ENCODE measurements around the gene MCOLN2. TPM values are rescaled to one million over a fixed set of nuclear protein-coding genes. Genes with fewer than 3 reads are reported as not detected.
A peak's percentile ranks its signal among the peaks of the same experiment; 100 is the strongest.

The MCOLN2 gene
- total and polyA plus RNA-seq, 2 donors (not counting 1 experiment from before 2014, with no cell fraction given), result 23.9 to 25.8 TPM

DNA sequence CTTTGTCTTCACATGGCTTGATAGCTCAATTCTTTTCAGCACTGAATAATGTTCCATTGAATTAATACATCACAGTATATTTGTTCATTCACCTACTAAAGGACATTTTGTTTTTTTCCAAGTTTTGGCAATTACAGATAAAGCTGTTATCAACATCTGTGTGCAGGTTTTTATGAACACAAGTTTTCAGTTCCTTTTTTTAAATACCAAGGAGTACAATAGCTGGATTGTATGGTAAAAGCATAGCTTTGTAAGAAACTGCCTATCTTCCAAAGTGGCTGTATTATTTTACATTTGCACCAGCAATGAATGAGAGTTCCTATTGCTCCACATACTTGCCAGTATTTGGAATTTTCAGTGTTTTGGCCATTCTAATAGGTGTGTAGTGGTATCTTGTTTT lies 4.8 kb upstream of the MCOLN2 start:
- peaks cover 20 to 23% of the 10 kb centered on the region in 2 donors for H3K4me1 ChIP-seq (ENCODE audit: control insufficient read depth in 2 of 2, insufficient read depth in 2 of 2, low read length in 2 of 2)
- Mint-ChIP-seq H3K27me3 (peaks cover 3% of the 10 kb centered on the region), H3K4me1 (peaks cover 28% of the 10 kb centered on the region), H3K9me3 (ENCODE audit: insufficient read depth) (peaks cover 5% of the 10 kb centered on the region), H3K27ac (no peak overlapping the region), H3K4me3 (no peak overlapping the region)
- intact Hi-C loops (cut with micrococcal nuclease), result no loop called here
- no peak overlapping the region for H2AFZ ChIP-seq (ENCODE audit: insufficient read depth, low read depth, low read length, poor library complexity, severe bottlenecking)
- H3K79me2 ChIP-seq (ENCODE audit: control insufficient read depth, insufficient read depth, low read length), result no peaks in the 10 kb centered on the region
- peaks cover 0 to 17% (median 5%) of the 10 kb centered on the region in 4 experiments for H3K27me3 ChIP-seq (replicated peaks in 1 of 4; ENCODE audit: control extremely low read depth in 1 of 4, control insufficient read depth in 3 of 4, insufficient read depth in 4 of 4, low read length in 3 of 4)
- TF ChIP-seq EZH2 (IDR thresholded peaks at IDR 0.05; ENCODE audit: borderline replicate concordance, insufficient read depth, low read depth, low read length, poor library complexity, severe bottlenecking) (no peak), CTCF (IDR thresholded peaks at IDR 0.05) (no peak)
- no peak for ATAC-seq (ENCODE audit: low read depth)
- H4K20me1 ChIP-seq (ENCODE audit: control insufficient read depth, insufficient read depth, low read length, poor library complexity, severe bottlenecking), result no peaks in the 10 kb centered on the region
- DNase-seq, result no peak
- H3K27ac ChIP-seq (ENCODE audit: low read length in 2 of 2), result no peak overlapping the region
- H3K36me3 ChIP-seq (replicated peaks in 1 of 2; ENCODE audit: control extremely low read depth in 1 of 2, control insufficient read depth in 1 of 2, extremely low read depth in 1 of 2, insufficient read depth in 2 of 2, low read length in 1 of 2), result no peaks in the 10 kb centered on the region
- no peak overlapping the region for H3K9ac ChIP-seq (ENCODE audit: low read length)
- H3K4me2 ChIP-seq (replicated peaks; ENCODE audit: low read depth, low read length, poor library complexity, severe bottlenecking), result no peak overlapping the region
- ChIA-PET CTCF (interaction anchor here (1.3 to 1.4 kb wide), 2 partner anchors 26 to 57 kb away, joined by 5 to 7 read pairs; no protein-coding TSS in a partner anchor), POLR2A (no interaction called here)
- H3K4me3 ChIP-seq (ENCODE audit: control extremely low read depth in 1 of 5, extremely low read depth in 1 of 5, insufficient read depth in 1 of 5, low read depth in 2 of 5, low read length in 4 of 5), result no peak overlapping the region
- peaks cover 1 to 8% (median 7%) of the 10 kb centered on the region in 3 donors for H3K9me3 ChIP-seq (ENCODE audit: control extremely low read depth in 1 of 3, control insufficient read depth in 2 of 3, insufficient read depth in 1 of 3, low read length in 2 of 3)

GRCh38 chr1:84998642-84999280 lies 1.8 kb upstream of the MCOLN2 start:
- CTCF ChIA-PET, result interaction anchor here (1.0 to 1.2 kb wide), 4 partner anchors 29 to 56 kb away, joined by 3 to 6 read pairs (median 6); no protein-coding TSS in a partner anchor
- peak overlapping the region; percentile 83 for H3K4me2 ChIP-seq (replicated peaks; ENCODE audit: low read depth, low read length, poor library complexity, severe bottlenecking)

More at GRCh38 chr1:84998642-84999280, 1.8 kb upstream of the MCOLN2 start:
- H3K27me3 ChIP-seq (replicated peaks in 1 of 4; ENCODE audit: control extremely low read depth in 1 of 4, control insufficient read depth in 3 of 4, insufficient read depth in 4 of 4, low read length in 3 of 4), result peaks cover 0 to 17% (median 3%) of the 10 kb centered on the region in 4 experiments
- POLR2A ChIA-PET, result no interaction called here
- Mint-ChIP-seq H3K4me3 (peak overlapping the region; percentile 85), H3K9me3 (ENCODE audit: insufficient read depth) (no peaks in the 10 kb centered on the region), H3K4me1 (peaks cover 51% of the 10 kb centered on the region), H3K27ac (peak overlapping the region; percentile 64), H3K27me3 (no peaks in the 10 kb centered on the region)
- TF ChIP-seq EZH2 (IDR thresholded peaks at IDR 0.05; ENCODE audit: borderline replicate concordance, insufficient read depth, low read depth, low read length, poor library complexity, severe bottlenecking), result no peak
- no peak for TF ChIP-seq CTCF (IDR thresholded peaks at IDR 0.05)
- 19% methylated on average over 12 of the region's 14 CpGs for WGBS (ENCODE audit: insufficient coverage)
- no peak overlapping the region for H3K27ac ChIP-seq (ENCODE audit: low read length in 2 of 2)
- H2AFZ ChIP-seq (ENCODE audit: insufficient read depth, low read depth, low read length, poor library complexity, severe bottlenecking), result peak overlapping the region; percentile 69
- H3K9ac ChIP-seq (ENCODE audit: low read length), result peak overlapping the region; percentile 75
- H3K79me2 ChIP-seq (ENCODE audit: control insufficient read depth, insufficient read depth, low read length), result no peaks in the 10 kb centered on the region
- H3K4me3 ChIP-seq (ENCODE audit: control extremely low read depth in 1 of 5, extremely low read depth in 1 of 5, insufficient read depth in 1 of 5, low read depth in 2 of 5, low read length in 4 of 5), result peak overlapping the region in 4 of 5 experiments; percentile 52 to 78 (median 68)
- DNase-seq, result peak; percentile 61
- ATAC-seq (ENCODE audit: low read depth), result peak; percentile 22
- H3K4me1 ChIP-seq (ENCODE audit: control insufficient read depth in 2 of 2, insufficient read depth in 2 of 2, low read length in 2 of 2), result peaks cover 45 to 48% of the 10 kb centered on the region in 2 donors
- intact Hi-C loops (cut with micrococcal nuclease), result loop anchor here (1.0 to 10.0 kb wide), 7 partner anchors 10 to 1616 kb away; partner anchors contain the start of genes MCOLN3, RPF1 and SSX2IP
- no peaks in the 10 kb centered on the region for H4K20me1 ChIP-seq (ENCODE audit: control insufficient read depth, insufficient read depth, low read length, poor library complexity, severe bottlenecking)
- H3K9me3 ChIP-seq (ENCODE audit: control extremely low read depth in 1 of 3, control insufficient read depth in 2 of 3, insufficient read depth in 1 of 3, low read length in 2 of 3), result peaks cover 0 to 7% (median 0%) of the 10 kb centered on the region in 3 donors
- no peaks in the 10 kb centered on the region for H3K36me3 ChIP-seq (replicated peaks in 1 of 2; ENCODE audit: control extremely low read depth in 1 of 2, control insufficient read depth in 1 of 2, extremely low read depth in 1 of 2, insufficient read depth in 2 of 2, low read length in 1 of 2)

Measured in B cell (primary cell).